Skeletal muscle cell (primary cell): Measurements from ENCODE around the gene ATAD3A.
"Not testable (repeated sequence)": the region's sequence is repeated elsewhere in the genome, so short reads cannot be mapped to it uniquely, and the experiment has no call there.

Experiments
- DNase-seq: peaks from one replicate; pipeline ENCODE4 v3.0.0-alpha.2; 2010; ENCODE audit warnings: low read depth
- H3K4me3 ChIP-seq: 2 replicates; pipeline ENCODE4 v1.5.1; 2011; ENCODE audit warnings: low read depth, mild to moderate bottlenecking, control low read depth, low read length, moderate library complexity

ATAD3A gene

GRCh38 chr1:1519805-1520505, 8.0 kb downstream of the ATAD3A start:
- not testable (repeated sequence) for H3K4me3 ChIP-seq, DNase-seq

GRCh38 chr1:1521331-1521730, 9.4 kb downstream of the ATAD3A start:
- no peak overlapping the region for H3K4me3 ChIP-seq
- no peak for DNase-seq

- H3K4me3 ChIP-seq, DNase-seq: not testable (repeated sequence)
Observed at GRCh38 chr1:1522536-1522935, 10.6 kb downstream of the ATAD3A start.

DNA sequence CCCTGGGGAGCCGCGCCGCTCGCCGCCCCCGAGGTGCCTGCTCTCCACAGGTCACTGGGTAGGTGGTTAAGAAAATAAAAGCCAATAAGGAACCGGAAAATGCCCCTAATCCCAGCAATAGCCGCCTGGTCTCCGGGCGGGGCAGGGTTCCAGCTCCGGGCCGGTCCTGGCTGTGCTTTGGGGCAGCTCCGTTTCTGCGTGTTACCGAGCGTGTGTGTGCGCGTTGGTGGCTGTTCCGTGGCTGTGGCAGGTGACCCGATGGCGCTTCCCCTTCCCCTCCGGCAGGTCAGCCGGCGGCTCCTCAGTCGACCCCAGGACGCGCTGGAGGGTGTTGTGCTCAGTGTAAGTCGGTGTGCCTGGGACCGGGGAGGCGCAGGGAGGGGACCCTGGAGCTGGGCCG, 11.3 kb downstream of the ATAD3A start:
- not testable (repeated sequence) for DNase-seq, H3K4me3 ChIP-seq

DNA sequence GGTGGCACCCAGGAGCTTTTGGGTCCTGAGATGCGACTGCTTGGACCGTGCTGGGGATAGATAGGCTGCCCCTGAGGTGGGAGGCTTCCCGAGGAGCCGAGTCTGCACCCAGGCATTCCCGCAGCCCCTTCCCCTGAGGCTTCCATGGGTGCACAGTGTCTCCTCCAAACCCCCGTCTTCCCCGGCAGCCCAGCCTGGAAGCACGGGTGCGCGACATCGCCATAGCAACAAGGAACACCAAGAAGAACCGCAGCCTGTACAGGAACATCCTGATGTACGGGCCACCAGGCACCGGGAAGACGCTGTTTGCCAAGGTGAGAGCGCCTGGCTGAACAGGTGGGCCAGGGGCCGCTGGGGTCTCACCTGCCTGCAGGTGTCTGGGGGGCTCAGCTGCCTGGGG, 11.7 kb downstream of the ATAD3A start:
- not testable (repeated sequence) for H3K4me3 ChIP-seq, DNase-seq

- not testable (repeated sequence) for H3K4me3 ChIP-seq, DNase-seq
Observed at GRCh38 chr1:1524750-1525383, 12.9 kb downstream of the ATAD3A start.

GRCh38 chr1:1526476-1526875, 14.5 kb downstream of the ATAD3A start:
- H3K4me3 ChIP-seq, DNase-seq: not testable (repeated sequence)

- no peak for DNase-seq
- H3K4me3 ChIP-seq: no peak overlapping the region
Observed at GRCh38 chr1:1527092-1527816, 15.3 kb downstream of the ATAD3A start.

- no peak for DNase-seq
Observed at GRCh38 chr1:1528301-1529267, 16.6 kb downstream of the ATAD3A start.

GRCh38 chr1:1529321-1529720, 17.4 kb downstream of the ATAD3A start:
- no peak for DNase-seq
- no peak overlapping the region for H3K4me3 ChIP-seq

More at GRCh38 chr1:1528301-1529267, 16.6 kb downstream of the ATAD3A start:
- no peak overlapping the region for H3K4me3 ChIP-seq

GRCh38 chr1:1529936-1530335, 18.0 kb downstream of the ATAD3A start:
- DNase-seq: no peak
- no peak overlapping the region for H3K4me3 ChIP-seq

DNA sequence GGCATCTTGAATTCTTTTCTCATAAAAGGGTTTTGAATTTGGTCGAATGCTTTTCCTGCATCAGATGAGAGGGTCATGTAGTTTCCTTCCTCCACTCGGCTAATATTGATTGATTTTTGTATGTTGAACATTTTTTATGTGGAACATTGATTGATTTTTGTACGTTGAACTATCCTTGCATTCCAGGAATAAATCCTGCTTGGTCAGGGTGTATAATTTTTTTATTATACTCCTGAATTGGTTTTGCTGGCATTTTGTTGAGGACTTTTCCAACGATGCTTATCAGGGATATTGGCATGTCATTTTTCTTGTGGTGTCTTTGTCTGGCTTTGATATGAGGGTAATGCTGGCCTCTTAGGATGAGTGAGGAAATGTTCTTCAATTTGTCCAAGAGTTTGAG, 20.0 kb downstream of the ATAD3A start:
- no peak for DNase-seq
- H3K4me3 ChIP-seq: no peak overlapping the region

- H3K4me3 ChIP-seq, DNase-seq: not testable (repeated sequence)
Observed at GRCh38 chr1:1533176-1533893, 21.4 kb downstream of the ATAD3A start.

- H3K4me3 ChIP-seq, DNase-seq: not testable (repeated sequence)
Observed at GRCh38 chr1:1533894-1534291, 21.9 kb downstream of the ATAD3A start.

DNA sequence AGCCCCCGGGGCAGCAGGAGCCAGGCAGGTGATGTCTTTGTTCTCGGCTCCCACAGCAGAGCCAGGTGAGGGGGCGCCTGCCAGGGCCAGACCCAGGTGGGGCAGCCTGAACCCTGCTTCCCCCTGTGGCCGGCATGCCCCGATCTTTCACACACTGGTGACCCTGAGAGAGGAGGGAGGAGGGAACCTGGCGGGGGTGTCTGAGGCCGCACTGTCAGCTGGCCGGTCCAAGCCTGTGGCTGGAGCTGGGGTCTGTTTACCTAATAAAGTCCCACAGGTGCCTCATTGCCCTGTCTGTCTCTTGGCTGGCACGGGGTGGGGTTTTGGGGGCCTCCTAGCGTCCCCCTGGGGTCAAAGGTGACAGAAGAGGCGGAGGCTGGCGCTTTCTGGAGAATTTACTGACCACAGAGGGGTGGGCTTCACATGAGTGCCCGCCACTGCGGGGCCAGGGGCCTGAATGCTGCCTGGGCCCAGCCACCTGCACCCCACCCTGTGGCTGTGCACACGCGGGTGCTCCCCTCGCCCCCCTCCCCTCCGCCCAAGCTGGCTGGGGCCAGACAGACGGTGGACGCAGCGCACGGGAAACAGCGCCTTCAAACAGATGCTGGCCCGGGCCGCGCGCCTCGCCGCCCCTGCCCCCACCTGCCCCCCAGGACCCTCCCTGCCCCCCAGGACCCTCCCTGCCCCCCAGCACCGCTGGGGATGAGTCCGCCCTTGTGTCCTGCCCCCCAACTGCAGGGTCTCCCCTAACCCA, 22.6 kb downstream of the ATAD3A start:
- DNase-seq: no peak
- no peak overlapping the region for H3K4me3 ChIP-seq

- no peak overlapping the region for H3K4me3 ChIP-seq
- no peak for DNase-seq
Observed at GRCh38 chr1:1535201-1536018, 23.4 kb downstream of the ATAD3A start.
